HCT116 (cell line): ENCODE results near the gene ELOVL5. TPM values are rescaled to one million over a fixed set of nuclear protein-coding genes. Genes with fewer than 3 reads are reported as not detected.

Experiments
- ATAC-seq: fragments of 200-7000 bp; cut with Tn5 transposase; 2 replicates; pipeline ENCODE4 v1.9.1; 2020; ENCODE audit warnings: mild to moderate bottlenecking, moderate library complexity
- BruUV-seq: library from RNA; stranded (reverse); fragments of 400-500 nt; replicated peaks from 2 replicates; lab custom pipeline; 2021; lab: Mats Ljungman, UMichigan
- CTCF ChIA-PET: fragments of 300-600 bp; sonication (Branson Sonifier 250); formaldehyde crosslinking; loops from one replicate; lab custom pipeline; 2021; ENCODE audit warnings: antibody characterized with exemption; lab: Charles Lee
- POLR2A ChIA-PET: fragments of 300-600, 350-600 bp; sonication (Branson Sonifier 250); formaldehyde crosslinking; loops from one replicate; lab custom pipeline; 2021; ENCODE audit warnings: antibody characterized with exemption; lab: Charles Lee
- RAD21 ChIA-PET, 2 experiments: fragments of 300-600 bp; sonication (Branson Sonifier 250); formaldehyde crosslinking; loops; one replicate each; lab custom pipeline; 2023; ENCODE audit warnings: low total read pairs in 2 of 2; ENCODE audit not compliant: uncharacterized antibody in 2 of 2, unreplicated experiment in 2 of 2, low non-redundant PET in 1 of 2; lab: Charles Lee
- DNase-seq: peaks from one replicate; pipeline ENCODE4 v3.0.0-alpha.2; 2010; ENCODE audit warnings: low read depth, low spot score
- H2AFZ ChIP-seq: fragments of 200-600 bp; shearing (Covaris generic), sonication (generic); 2 replicates; pipeline ENCODE4 v1.6.1; 2017; ENCODE audit warnings: low read depth, mixed run types, mixed read lengths, antibody characterized with exemption, low read length; ENCODE audit not compliant: poor library complexity, severe bottlenecking
- H3K27ac ChIP-seq: 2 replicates; pipeline ENCODE4 v1.5.1; 2012; ENCODE audit warnings: low read depth, low read length
- H3K27me3 ChIP-seq: fragments of 200-600 bp; sonication (generic); 2 replicates; pipeline ENCODE4 v1.6.1; 2016; ENCODE audit warnings: mixed run types, low read length, mixed read lengths; ENCODE audit not compliant: insufficient read depth
- H3K36me3 ChIP-seq, 2 experiments: fragments of 200-500 bp in 1 of 2; fragments of 200-600 bp in 1 of 2; sonication (Bioruptor generic) in 1 of 2; sonication (generic) in 1 of 2; 2 replicates each; pipeline versions ENCODE4 v1.5.1 to v1.6.1; 2014 to 2016; ENCODE audit warnings: low read length in 2 of 2, inconsistent platforms in 1 of 2, mixed read lengths in 1 of 2, mixed run types in 1 of 2; ENCODE audit not compliant: insufficient read depth in 2 of 2, control insufficient read depth in 1 of 2
- H3K4me1 ChIP-seq, 2 experiments: fragments of 200-600 bp in 1 of 2; sonication (generic) in 1 of 2; 2 replicates each; pipeline versions ENCODE4 v1.5.1 to v1.6.1; 2012 to 2017; ENCODE audit warnings: low read length in 2 of 2, inconsistent platforms in 1 of 2, mild to moderate bottlenecking in 1 of 2, mixed read lengths in 1 of 2, mixed run types in 1 of 2, moderate library complexity in 1 of 2; ENCODE audit not compliant: insufficient read depth in 2 of 2, control insufficient read depth in 1 of 2
- H3K4me2 ChIP-seq: fragments of 200-600 bp; sonication (generic); 2 replicates; pipeline ENCODE4 v1.6.1; 2017; ENCODE audit warnings: mixed run types, low read length, mixed read lengths
- H3K4me3 ChIP-seq, 2 experiments: fragments of 200-600 bp in 1 of 2; sonication (generic) in 1 of 2; replicated peaks in 1 of 2; 2 replicates each; pipeline ENCODE4 v1.5.1; 2011 to 2016; ENCODE audit warnings: low read length in 2 of 2, control low read depth in 1 of 2, low read depth in 1 of 2, mild to moderate bottlenecking in 1 of 2, mixed read lengths in 1 of 2, mixed run types in 1 of 2
- H3K79me2 ChIP-seq: fragments of 200-600 bp; sonication (generic); 2 replicates; pipeline ENCODE4 v1.6.1; 2017; ENCODE audit warnings: mild to moderate bottlenecking, mixed run types, low read length, moderate library complexity, mixed read lengths; ENCODE audit not compliant: insufficient read depth
- H3K9ac ChIP-seq: fragments of 200-600 bp; sonication (generic); 2 replicates; pipeline ENCODE4 v1.6.1; 2016; ENCODE audit warnings: low read length, mixed read lengths
- H3K9me2 ChIP-seq: fragments of 200-600 bp; sonication (generic), shearing (Covaris generic); 2 replicates; pipeline ENCODE4 v1.6.1; 2017; ENCODE audit warnings: mixed run types, mild to moderate bottlenecking, moderate library complexity; ENCODE audit not compliant: insufficient read depth
- H3K9me3 ChIP-seq, 2 experiments: fragments of 200-500 bp in 1 of 2; fragments of 200-600 bp in 1 of 2; sonication (Bioruptor generic) in 1 of 2; sonication (generic) in 1 of 2; 2 replicates each; pipeline ENCODE4 v1.6.1; 2014 to 2017; ENCODE audit warnings: low read length in 2 of 2, mixed read lengths in 2 of 2, inconsistent platforms in 1 of 2, low read depth in 1 of 2, mild to moderate bottlenecking in 1 of 2, mixed run types in 1 of 2, moderate library complexity in 1 of 2; ENCODE audit not compliant: control insufficient read depth in 1 of 2, insufficient read depth in 1 of 2
- H4K20me1 ChIP-seq: fragments of 200-600 bp; sonication (generic), shearing (Covaris generic); 2 replicates; pipeline ENCODE4 v1.6.1; 2017; ENCODE audit warnings: mixed run types, mild to moderate bottlenecking, moderate library complexity; ENCODE audit not compliant: insufficient read depth
- CBX3 ChIP-seq: IDR thresholded peaks from 2 replicates; pipeline ENCODE4 v1.6.1; 2012; ENCODE audit warnings: low read depth
- CEBPB ChIP-seq: IDR thresholded peaks from 2 replicates; pipeline ENCODE4 v1.6.1; 2012; ENCODE audit warnings: low read depth
- EGR1 ChIP-seq: IDR thresholded peaks from 2 replicates; pipeline ENCODE4 v1.6.1; 2012; ENCODE audit warnings: low read depth
- ELF1 ChIP-seq: IDR thresholded peaks from 2 replicates; pipeline ENCODE4 v1.6.1; 2012; ENCODE audit warnings: low read depth, borderline replicate concordance
- FOSL1 ChIP-seq: IDR thresholded peaks from 2 replicates; pipeline ENCODE4 v1.6.1; 2012; ENCODE audit warnings: low read depth
- JUND ChIP-seq: IDR thresholded peaks from 2 replicates; pipeline ENCODE4 v1.6.1; 2012
- POLR2A ChIP-seq: IDR thresholded peaks from 2 replicates; pipeline ENCODE4 v1.7.0; 2011; ENCODE audit warnings: borderline replicate concordance; ENCODE audit not compliant: insufficient read depth, insufficient read length; ENCODE audit errors: extremely low read depth
- POLR2AphosphoS5 ChIP-seq: IDR thresholded peaks from 2 replicates; pipeline ENCODE4 v1.6.1; 2011; ENCODE audit warnings: mild to moderate bottlenecking, low read depth, low read length, moderate library complexity
- RAD21 ChIP-seq: IDR thresholded peaks from 2 replicates; pipeline ENCODE4 v1.6.1; 2012; ENCODE audit warnings: low read depth, mild to moderate bottlenecking
- SIN3A ChIP-seq: IDR thresholded peaks from 2 replicates; pipeline ENCODE4 v1.6.1; 2012; ENCODE audit warnings: low read depth
- SP1 ChIP-seq: IDR thresholded peaks from 2 replicates; pipeline ENCODE4 v1.6.1; 2012; ENCODE audit warnings: low read depth
- SRF ChIP-seq: IDR thresholded peaks from 2 replicates; pipeline ENCODE4 v1.6.1; 2012; ENCODE audit warnings: low read depth
- TCF7L2 ChIP-seq: IDR thresholded peaks from 2 replicates; pipeline ENCODE4 v1.7.0; 2011; ENCODE audit warnings: borderline replicate concordance, inconsistent platforms; ENCODE audit not compliant: insufficient read depth, insufficient read length; ENCODE audit errors: extremely low read depth
- YY1 ChIP-seq: IDR thresholded peaks from 2 replicates; pipeline ENCODE4 v1.6.1; 2011; ENCODE audit warnings: low read length, low read depth, moderate library complexity, mild to moderate bottlenecking; ENCODE audit not compliant: insufficient replicate concordance; ENCODE audit errors: extremely low read depth
- ZFX ChIP-seq: fragments of 450-650 bp; IDR thresholded peaks from 2 replicates; pipeline ENCODE4 v1.6.1; 2017
- ZNF274 ChIP-seq: fragments of 200-500 bp; sonication (Bioruptor generic); IDR thresholded peaks from 2 replicates; pipeline ENCODE4 v1.6.1; 2014; ENCODE audit warnings: mild to moderate bottlenecking, low read depth, low read length, inconsistent platforms
- intact Hi-C: fragments of 100-400 bp; cut with micrococcal nuclease; formaldehyde crosslinking; loops from 2 replicates; pipeline ENCODE4 v1.10.0; 2022
- total RNA-seq: library from RNA; stranded (reverse); gene quantifications from one replicate; pipeline ENCODE4 v1.2.1, GENCODE V29; 2021; ENCODE audit not compliant: unreplicated experiment
- TF ChIP-seq, protein P1 (sequence below), 3 experiments: fragments of 200-600 bp in 1 of 3; sonication (generic) in 1 of 3; IDR thresholded peaks in 2 of 3; conservative IDR thresholded peaks in 1 of 3; 2 replicates each; pipeline ENCODE4 v1.5.1; 2012 to 2017; ENCODE audit warnings: low read depth in 2 of 3, low read length in 2 of 3, antibody characterized with exemption in 1 of 3, borderline replicate concordance in 1 of 3, control low read depth in 1 of 3, mild to moderate bottlenecking in 1 of 3, mixed read lengths in 1 of 3, mixed run types in 1 of 3, moderate library complexity in 1 of 3; ENCODE audit not compliant: insufficient read depth in 1 of 3
- TF ChIP-seq, protein P2 (sequence below): IDR thresholded peaks from 2 replicates; pipeline ENCODE4 v1.6.1; 2012
- TF ChIP-seq, protein P3 (sequence below): IDR thresholded peaks from 2 replicates; pipeline ENCODE4 v1.6.1; 2012; ENCODE audit warnings: low read depth

ELOVL5 gene
- total RNA-seq, 1 experiment from 2014 or later = 85.3 TPM

DNA sequence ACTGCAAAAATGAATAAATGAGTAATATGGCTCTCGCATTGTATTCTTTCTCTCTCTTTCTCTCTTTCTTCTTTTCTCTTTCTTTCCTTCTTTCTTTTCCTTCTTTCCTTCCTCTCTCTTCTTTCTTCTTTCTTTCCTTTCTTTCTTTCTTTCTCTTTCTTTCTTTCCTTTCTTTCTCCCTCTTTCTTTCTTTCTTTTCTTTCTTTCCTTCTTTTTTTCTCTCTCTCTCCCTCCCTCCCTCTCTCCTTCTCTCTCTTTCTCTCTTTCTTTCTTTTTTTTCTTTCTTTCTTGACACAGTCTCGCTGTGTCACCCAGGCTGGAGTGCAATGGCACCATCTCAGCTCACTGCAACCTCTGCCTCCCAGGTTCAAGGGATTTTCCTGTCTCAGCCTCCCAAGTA is 20.3 kb upstream of the ELOVL5 start:
- ATAC-seq = no peak
- ChIA-PET POLR2A (no interaction called here), RAD21 (no interaction called here)
- no peak overlapping the region for H3K4me2 ChIP-seq
- no peaks in the 10 kb centered on the region for H4K20me1 ChIP-seq
- no TSS peak for BruUV-seq
- TF ChIP-seq, protein P1, sequence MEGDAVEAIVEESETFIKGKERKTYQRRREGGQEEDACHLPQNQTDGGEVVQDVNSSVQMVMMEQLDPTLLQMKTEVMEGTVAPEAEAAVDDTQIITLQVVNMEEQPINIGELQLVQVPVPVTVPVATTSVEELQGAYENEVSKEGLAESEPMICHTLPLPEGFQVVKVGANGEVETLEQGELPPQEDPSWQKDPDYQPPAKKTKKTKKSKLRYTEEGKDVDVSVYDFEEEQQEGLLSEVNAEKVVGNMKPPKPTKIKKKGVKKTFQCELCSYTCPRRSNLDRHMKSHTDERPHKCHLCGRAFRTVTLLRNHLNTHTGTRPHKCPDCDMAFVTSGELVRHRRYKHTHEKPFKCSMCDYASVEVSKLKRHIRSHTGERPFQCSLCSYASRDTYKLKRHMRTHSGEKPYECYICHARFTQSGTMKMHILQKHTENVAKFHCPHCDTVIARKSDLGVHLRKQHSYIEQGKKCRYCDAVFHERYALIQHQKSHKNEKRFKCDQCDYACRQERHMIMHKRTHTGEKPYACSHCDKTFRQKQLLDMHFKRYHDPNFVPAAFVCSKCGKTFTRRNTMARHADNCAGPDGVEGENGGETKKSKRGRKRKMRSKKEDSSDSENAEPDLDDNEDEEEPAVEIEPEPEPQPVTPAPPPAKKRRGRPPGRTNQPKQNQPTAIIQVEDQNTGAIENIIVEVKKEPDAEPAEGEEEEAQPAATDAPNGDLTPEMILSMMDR (IDR thresholded peaks at IDR 0.05 in 2 of 3, conservative IDR thresholded peaks at IDR 0.05 in 1 of 3; ENCODE audit: borderline replicate concordance in 1 of 3, insufficient read depth in 1 of 3, low read depth in 2 of 3, low read length in 2 of 3) = no peak
- no peak for TF ChIP-seq EGR1
- TF ChIP-seq CEBPB = no peak
- no peak for TF ChIP-seq ELF1
- TF ChIP-seq CBX3 = no peak
- TF ChIP-seq JUND = no peak
- TF ChIP-seq ZNF274 = no peak
- TF ChIP-seq, protein P2, sequence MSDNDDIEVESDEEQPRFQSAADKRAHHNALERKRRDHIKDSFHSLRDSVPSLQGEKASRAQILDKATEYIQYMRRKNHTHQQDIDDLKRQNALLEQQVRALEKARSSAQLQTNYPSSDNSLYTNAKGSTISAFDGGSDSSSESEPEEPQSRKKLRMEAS = no peak
- no peak for TF ChIP-seq POLR2AphosphoS5
- no peak for TF ChIP-seq TCF7L2
- no peak for TF ChIP-seq SIN3A
- no peak for TF ChIP-seq POLR2A
- TF ChIP-seq RAD21 = no peak
- no peak for TF ChIP-seq FOSL1
- TF ChIP-seq, protein P3, sequence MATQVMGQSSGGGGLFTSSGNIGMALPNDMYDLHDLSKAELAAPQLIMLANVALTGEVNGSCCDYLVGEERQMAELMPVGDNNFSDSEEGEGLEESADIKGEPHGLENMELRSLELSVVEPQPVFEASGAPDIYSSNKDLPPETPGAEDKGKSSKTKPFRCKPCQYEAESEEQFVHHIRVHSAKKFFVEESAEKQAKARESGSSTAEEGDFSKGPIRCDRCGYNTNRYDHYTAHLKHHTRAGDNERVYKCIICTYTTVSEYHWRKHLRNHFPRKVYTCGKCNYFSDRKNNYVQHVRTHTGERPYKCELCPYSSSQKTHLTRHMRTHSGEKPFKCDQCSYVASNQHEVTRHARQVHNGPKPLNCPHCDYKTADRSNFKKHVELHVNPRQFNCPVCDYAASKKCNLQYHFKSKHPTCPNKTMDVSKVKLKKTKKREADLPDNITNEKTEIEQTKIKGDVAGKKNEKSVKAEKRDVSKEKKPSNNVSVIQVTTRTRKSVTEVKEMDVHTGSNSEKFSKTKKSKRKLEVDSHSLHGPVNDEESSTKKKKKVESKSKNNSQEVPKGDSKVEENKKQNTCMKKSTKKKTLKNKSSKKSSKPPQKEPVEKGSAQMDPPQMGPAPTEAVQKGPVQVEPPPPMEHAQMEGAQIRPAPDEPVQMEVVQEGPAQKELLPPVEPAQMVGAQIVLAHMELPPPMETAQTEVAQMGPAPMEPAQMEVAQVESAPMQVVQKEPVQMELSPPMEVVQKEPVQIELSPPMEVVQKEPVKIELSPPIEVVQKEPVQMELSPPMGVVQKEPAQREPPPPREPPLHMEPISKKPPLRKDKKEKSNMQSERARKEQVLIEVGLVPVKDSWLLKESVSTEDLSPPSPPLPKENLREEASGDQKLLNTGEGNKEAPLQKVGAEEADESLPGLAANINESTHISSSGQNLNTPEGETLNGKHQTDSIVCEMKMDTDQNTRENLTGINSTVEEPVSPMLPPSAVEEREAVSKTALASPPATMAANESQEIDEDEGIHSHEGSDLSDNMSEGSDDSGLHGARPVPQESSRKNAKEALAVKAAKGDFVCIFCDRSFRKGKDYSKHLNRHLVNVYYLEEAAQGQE = no peak
- no peak for TF ChIP-seq SRF
- TF ChIP-seq ZFX = no peak
- TF ChIP-seq YY1 = no peak
- no peak for TF ChIP-seq SP1
- TF ChIP-seq, all 23 proteins: peak for 0
- CTCF ChIA-PET = no interaction called here
- Histone ChIP-seq H3K4me1 (peaks cover 0 to 2% of the 10 kb centered on the region in 2 experiments; a peak in 1 of 4 replicates), H3K4me3 (no peak overlapping the region), H3K9me2 (no peaks in the 10 kb centered on the region), H3K27ac (no peak overlapping the region), H2AFZ (no peak overlapping the region), H3K79me2 (no peaks in the 10 kb centered on the region), H3K36me3 (no peaks in the 10 kb centered on the region), H3K27me3 (no peaks in the 10 kb centered on the region), H3K9ac (no peak overlapping the region), H3K9me3 (no peaks in the 10 kb centered on the region)
- no peak for DNase-seq
- intact Hi-C loops = no loop called here
